ENCODE measurements around the gene EIF3L.

The EIF3L gene

GRCh38 chr22:37930270-37930951, 81.2 kb downstream of the EIF3L start:
- no peak for DNase-seq

GRCh38 chr22:37930952-37931440, 81.8 kb downstream of the EIF3L start:
- DNase-seq = no peak

GRCh38 chr22:37931893-37932389, 82.7 kb downstream of the EIF3L start:
- DNase-seq = peak; percentile 10

GRCh38 chr22:37932401-37932800, 83.2 kb downstream of the EIF3L start:
- no peak for DNase-seq

GRCh38 chr22:37932821-37933578, 83.8 kb downstream of the EIF3L start:
- DNase-seq = peak; percentile 52

- DNase-seq = peak; percentile 19
Observed at GRCh38 chr22:37933711-37934376, 84.6 kb downstream of the EIF3L start.
